HCT116 (cell line): Measurements from ENCODE around the gene ACOT2. TPM values are rescaled to one million over a fixed set of nuclear protein-coding genes. Genes with fewer than 3 reads are reported as not detected.

Experiments
- ATAC-seq: fragments of 200-7000 bp; cut with Tn5 transposase; 2 replicates; pipeline ENCODE4 v1.9.1; 2020; ENCODE audit warnings: mild to moderate bottlenecking, moderate library complexity
- BruUV-seq: library from RNA; stranded (reverse); fragments of 400-500 nt; replicated peaks from 2 replicates; lab custom pipeline; 2021; lab: Mats Ljungman, UMichigan
- CTCF ChIA-PET: fragments of 300-600 bp; sonication (Branson Sonifier 250); formaldehyde crosslinking; loops from one replicate; lab custom pipeline; 2021; ENCODE audit warnings: antibody characterized with exemption; lab: Charles Lee
- POLR2A ChIA-PET: fragments of 300-600, 350-600 bp; sonication (Branson Sonifier 250); formaldehyde crosslinking; loops from one replicate; lab custom pipeline; 2021; ENCODE audit warnings: antibody characterized with exemption; lab: Charles Lee
- RAD21 ChIA-PET, 2 experiments: fragments of 300-600 bp; sonication (Branson Sonifier 250); formaldehyde crosslinking; loops; one replicate each; lab custom pipeline; 2023; ENCODE audit warnings: low total read pairs in 2 of 2; ENCODE audit not compliant: uncharacterized antibody in 2 of 2, unreplicated experiment in 2 of 2, low non-redundant PET in 1 of 2; lab: Charles Lee
- DNase-seq: peaks from one replicate; pipeline ENCODE4 v3.0.0-alpha.2; 2010; ENCODE audit warnings: low read depth, low spot score
- H2AFZ ChIP-seq: fragments of 200-600 bp; shearing (Covaris generic), sonication (generic); 2 replicates; pipeline ENCODE4 v1.6.1; 2017; ENCODE audit warnings: low read depth, mixed run types, mixed read lengths, antibody characterized with exemption, low read length; ENCODE audit not compliant: poor library complexity, severe bottlenecking
- H3K27ac ChIP-seq: 2 replicates; pipeline ENCODE4 v1.5.1; 2012; ENCODE audit warnings: low read depth, low read length
- H3K27me3 ChIP-seq: fragments of 200-600 bp; sonication (generic); 2 replicates; pipeline ENCODE4 v1.6.1; 2016; ENCODE audit warnings: mixed run types, low read length, mixed read lengths; ENCODE audit not compliant: insufficient read depth
- H3K36me3 ChIP-seq, 2 experiments: fragments of 200-500 bp in 1 of 2; fragments of 200-600 bp in 1 of 2; sonication (Bioruptor generic) in 1 of 2; sonication (generic) in 1 of 2; 2 replicates each; pipeline versions ENCODE4 v1.5.1 to v1.6.1; 2014 to 2016; ENCODE audit warnings: low read length in 2 of 2, inconsistent platforms in 1 of 2, mixed read lengths in 1 of 2, mixed run types in 1 of 2; ENCODE audit not compliant: insufficient read depth in 2 of 2, control insufficient read depth in 1 of 2
- H3K4me1 ChIP-seq, 2 experiments: fragments of 200-600 bp in 1 of 2; sonication (generic) in 1 of 2; 2 replicates each; pipeline versions ENCODE4 v1.5.1 to v1.6.1; 2012 to 2017; ENCODE audit warnings: low read length in 2 of 2, inconsistent platforms in 1 of 2, mild to moderate bottlenecking in 1 of 2, mixed read lengths in 1 of 2, mixed run types in 1 of 2, moderate library complexity in 1 of 2; ENCODE audit not compliant: insufficient read depth in 2 of 2, control insufficient read depth in 1 of 2
- H3K4me2 ChIP-seq: fragments of 200-600 bp; sonication (generic); 2 replicates; pipeline ENCODE4 v1.6.1; 2017; ENCODE audit warnings: mixed run types, low read length, mixed read lengths
- H3K4me3 ChIP-seq, 2 experiments: fragments of 200-600 bp in 1 of 2; sonication (generic) in 1 of 2; replicated peaks in 1 of 2; 2 replicates each; pipeline ENCODE4 v1.5.1; 2011 to 2016; ENCODE audit warnings: low read length in 2 of 2, control low read depth in 1 of 2, low read depth in 1 of 2, mild to moderate bottlenecking in 1 of 2, mixed read lengths in 1 of 2, mixed run types in 1 of 2
- H3K79me2 ChIP-seq: fragments of 200-600 bp; sonication (generic); 2 replicates; pipeline ENCODE4 v1.6.1; 2017; ENCODE audit warnings: mild to moderate bottlenecking, mixed run types, low read length, moderate library complexity, mixed read lengths; ENCODE audit not compliant: insufficient read depth
- H3K9ac ChIP-seq: fragments of 200-600 bp; sonication (generic); 2 replicates; pipeline ENCODE4 v1.6.1; 2016; ENCODE audit warnings: low read length, mixed read lengths
- H3K9me2 ChIP-seq: fragments of 200-600 bp; sonication (generic), shearing (Covaris generic); 2 replicates; pipeline ENCODE4 v1.6.1; 2017; ENCODE audit warnings: mixed run types, mild to moderate bottlenecking, moderate library complexity; ENCODE audit not compliant: insufficient read depth
- H3K9me3 ChIP-seq, 2 experiments: fragments of 200-500 bp in 1 of 2; fragments of 200-600 bp in 1 of 2; sonication (Bioruptor generic) in 1 of 2; sonication (generic) in 1 of 2; 2 replicates each; pipeline ENCODE4 v1.6.1; 2014 to 2017; ENCODE audit warnings: low read length in 2 of 2, mixed read lengths in 2 of 2, inconsistent platforms in 1 of 2, low read depth in 1 of 2, mild to moderate bottlenecking in 1 of 2, mixed run types in 1 of 2, moderate library complexity in 1 of 2; ENCODE audit not compliant: control insufficient read depth in 1 of 2, insufficient read depth in 1 of 2
- H4K20me1 ChIP-seq: fragments of 200-600 bp; sonication (generic), shearing (Covaris generic); 2 replicates; pipeline ENCODE4 v1.6.1; 2017; ENCODE audit warnings: mixed run types, mild to moderate bottlenecking, moderate library complexity; ENCODE audit not compliant: insufficient read depth
- CBX3 ChIP-seq: IDR thresholded peaks from 2 replicates; pipeline ENCODE4 v1.6.1; 2012; ENCODE audit warnings: low read depth
- CEBPB ChIP-seq: IDR thresholded peaks from 2 replicates; pipeline ENCODE4 v1.6.1; 2012; ENCODE audit warnings: low read depth
- EGR1 ChIP-seq: IDR thresholded peaks from 2 replicates; pipeline ENCODE4 v1.6.1; 2012; ENCODE audit warnings: low read depth
- EZH2 ChIP-seq: fragments of 200-600 bp; sonication (generic); IDR thresholded peaks from 2 replicates; pipeline ENCODE4 v1.6.1; 2017; ENCODE audit warnings: antibody characterized with exemption, mixed run types
- FOSL1 ChIP-seq: IDR thresholded peaks from 2 replicates; pipeline ENCODE4 v1.6.1; 2012; ENCODE audit warnings: low read depth
- JUND ChIP-seq: IDR thresholded peaks from 2 replicates; pipeline ENCODE4 v1.6.1; 2012
- POLR2A ChIP-seq: IDR thresholded peaks from 2 replicates; pipeline ENCODE4 v1.7.0; 2011; ENCODE audit warnings: borderline replicate concordance; ENCODE audit not compliant: insufficient read depth, insufficient read length; ENCODE audit errors: extremely low read depth
- POLR2AphosphoS5 ChIP-seq: IDR thresholded peaks from 2 replicates; pipeline ENCODE4 v1.6.1; 2011; ENCODE audit warnings: mild to moderate bottlenecking, low read depth, low read length, moderate library complexity
- SIN3A ChIP-seq: IDR thresholded peaks from 2 replicates; pipeline ENCODE4 v1.6.1; 2012; ENCODE audit warnings: low read depth
- SP1 ChIP-seq: IDR thresholded peaks from 2 replicates; pipeline ENCODE4 v1.6.1; 2012; ENCODE audit warnings: low read depth
- SRF ChIP-seq: IDR thresholded peaks from 2 replicates; pipeline ENCODE4 v1.6.1; 2012; ENCODE audit warnings: low read depth
- TCF7L2 ChIP-seq: IDR thresholded peaks from 2 replicates; pipeline ENCODE4 v1.7.0; 2011; ENCODE audit warnings: borderline replicate concordance, inconsistent platforms; ENCODE audit not compliant: insufficient read depth, insufficient read length; ENCODE audit errors: extremely low read depth
- YY1 ChIP-seq: IDR thresholded peaks from 2 replicates; pipeline ENCODE4 v1.6.1; 2011; ENCODE audit warnings: low read length, low read depth, moderate library complexity, mild to moderate bottlenecking; ENCODE audit not compliant: insufficient replicate concordance; ENCODE audit errors: extremely low read depth
- ZNF274 ChIP-seq: fragments of 200-500 bp; sonication (Bioruptor generic); IDR thresholded peaks from 2 replicates; pipeline ENCODE4 v1.6.1; 2014; ENCODE audit warnings: mild to moderate bottlenecking, low read depth, low read length, inconsistent platforms
- intact Hi-C: fragments of 100-400 bp; cut with micrococcal nuclease; formaldehyde crosslinking; loops from 2 replicates; pipeline ENCODE4 v1.10.0; 2022
- total RNA-seq: library from RNA; stranded (reverse); gene quantifications from one replicate; pipeline ENCODE4 v1.2.1, GENCODE V29; 2021; ENCODE audit not compliant: unreplicated experiment
- TF ChIP-seq, protein P1 (sequence below): IDR thresholded peaks from 2 replicates; pipeline ENCODE4 v1.6.1; 2012; ENCODE audit warnings: low read depth
- TF ChIP-seq, protein P2 (sequence below): IDR thresholded peaks from 2 replicates; pipeline ENCODE4 v1.6.1; 2012
- TF ChIP-seq, protein P3 (sequence below), 3 experiments: fragments of 200-600 bp in 1 of 3; sonication (generic) in 1 of 3; IDR thresholded peaks in 2 of 3; conservative IDR thresholded peaks in 1 of 3; 2 replicates each; pipeline ENCODE4 v1.5.1; 2012 to 2017; ENCODE audit warnings: low read depth in 2 of 3, low read length in 2 of 3, antibody characterized with exemption in 1 of 3, borderline replicate concordance in 1 of 3, control low read depth in 1 of 3, mild to moderate bottlenecking in 1 of 3, mixed read lengths in 1 of 3, mixed run types in 1 of 3, moderate library complexity in 1 of 3; ENCODE audit not compliant: insufficient read depth in 1 of 3
- TF ChIP-seq, protein P4 (sequence below): IDR thresholded peaks from 2 replicates; pipeline ENCODE4 v1.6.1; 2012

The ACOT2 gene
- total RNA-seq, 1 experiment from 2014 or later = 0.44 TPM

DNA sequence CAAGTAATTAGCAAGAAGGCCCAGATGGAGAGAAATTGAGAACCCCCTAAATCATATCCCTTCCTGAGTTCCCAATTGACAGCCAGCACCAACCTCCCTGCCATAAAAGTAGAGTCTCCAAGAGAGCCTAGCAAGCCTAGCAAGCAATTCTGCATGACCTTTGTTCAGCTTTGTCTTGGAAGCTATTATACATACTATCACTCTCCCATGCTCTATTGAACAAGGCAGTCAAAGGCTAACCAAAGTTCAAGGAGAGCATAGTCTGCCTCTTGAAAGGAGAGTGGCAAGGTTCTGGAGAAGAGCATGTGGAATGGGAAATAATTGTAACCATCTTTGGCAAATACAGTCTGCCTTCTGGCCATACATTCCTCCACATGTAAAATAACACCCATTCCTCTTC is 30.5 kb downstream of the ACOT2 start:
- Histone ChIP-seq H3K4me3 (no peak overlapping the region), H3K27me3 (no peaks in the 10 kb centered on the region), H3K36me3 (no peaks in the 10 kb centered on the region), H4K20me1 (no peaks in the 10 kb centered on the region), H3K79me2 (no peaks in the 10 kb centered on the region), H3K9ac (no peak overlapping the region), H2AFZ (no peak overlapping the region), H3K27ac (no peak overlapping the region), H3K4me2 (no peak overlapping the region), H3K4me1 (peaks cover 0 to 16% of the 10 kb centered on the region in 2 experiments; a peak in 2 of 4 replicates), H3K9me2 (no peaks in the 10 kb centered on the region), H3K9me3 (no peaks in the 10 kb centered on the region)
- no peak for DNase-seq
- no TSS peak for BruUV-seq
- ChIA-PET RAD21 (no interaction called here), POLR2A (no interaction called here), CTCF (no interaction called here)
- no peak for TF ChIP-seq JUND
- TF ChIP-seq ZNF274 = no peak
- TF ChIP-seq, protein P1, sequence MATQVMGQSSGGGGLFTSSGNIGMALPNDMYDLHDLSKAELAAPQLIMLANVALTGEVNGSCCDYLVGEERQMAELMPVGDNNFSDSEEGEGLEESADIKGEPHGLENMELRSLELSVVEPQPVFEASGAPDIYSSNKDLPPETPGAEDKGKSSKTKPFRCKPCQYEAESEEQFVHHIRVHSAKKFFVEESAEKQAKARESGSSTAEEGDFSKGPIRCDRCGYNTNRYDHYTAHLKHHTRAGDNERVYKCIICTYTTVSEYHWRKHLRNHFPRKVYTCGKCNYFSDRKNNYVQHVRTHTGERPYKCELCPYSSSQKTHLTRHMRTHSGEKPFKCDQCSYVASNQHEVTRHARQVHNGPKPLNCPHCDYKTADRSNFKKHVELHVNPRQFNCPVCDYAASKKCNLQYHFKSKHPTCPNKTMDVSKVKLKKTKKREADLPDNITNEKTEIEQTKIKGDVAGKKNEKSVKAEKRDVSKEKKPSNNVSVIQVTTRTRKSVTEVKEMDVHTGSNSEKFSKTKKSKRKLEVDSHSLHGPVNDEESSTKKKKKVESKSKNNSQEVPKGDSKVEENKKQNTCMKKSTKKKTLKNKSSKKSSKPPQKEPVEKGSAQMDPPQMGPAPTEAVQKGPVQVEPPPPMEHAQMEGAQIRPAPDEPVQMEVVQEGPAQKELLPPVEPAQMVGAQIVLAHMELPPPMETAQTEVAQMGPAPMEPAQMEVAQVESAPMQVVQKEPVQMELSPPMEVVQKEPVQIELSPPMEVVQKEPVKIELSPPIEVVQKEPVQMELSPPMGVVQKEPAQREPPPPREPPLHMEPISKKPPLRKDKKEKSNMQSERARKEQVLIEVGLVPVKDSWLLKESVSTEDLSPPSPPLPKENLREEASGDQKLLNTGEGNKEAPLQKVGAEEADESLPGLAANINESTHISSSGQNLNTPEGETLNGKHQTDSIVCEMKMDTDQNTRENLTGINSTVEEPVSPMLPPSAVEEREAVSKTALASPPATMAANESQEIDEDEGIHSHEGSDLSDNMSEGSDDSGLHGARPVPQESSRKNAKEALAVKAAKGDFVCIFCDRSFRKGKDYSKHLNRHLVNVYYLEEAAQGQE = no peak
- no peak for TF ChIP-seq YY1
- no peak for TF ChIP-seq POLR2AphosphoS5
- TF ChIP-seq POLR2A = no peak
- TF ChIP-seq EGR1 = no peak
- no peak for TF ChIP-seq TCF7L2
- TF ChIP-seq, protein P2, sequence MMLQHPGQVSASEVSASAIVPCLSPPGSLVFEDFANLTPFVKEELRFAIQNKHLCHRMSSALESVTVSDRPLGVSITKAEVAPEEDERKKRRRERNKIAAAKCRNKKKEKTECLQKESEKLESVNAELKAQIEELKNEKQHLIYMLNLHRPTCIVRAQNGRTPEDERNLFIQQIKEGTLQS = no peak
- no peak for TF ChIP-seq FOSL1
- TF ChIP-seq SRF = no peak
- TF ChIP-seq EZH2 = no peak
- no peak for TF ChIP-seq CBX3
- TF ChIP-seq, protein P3, sequence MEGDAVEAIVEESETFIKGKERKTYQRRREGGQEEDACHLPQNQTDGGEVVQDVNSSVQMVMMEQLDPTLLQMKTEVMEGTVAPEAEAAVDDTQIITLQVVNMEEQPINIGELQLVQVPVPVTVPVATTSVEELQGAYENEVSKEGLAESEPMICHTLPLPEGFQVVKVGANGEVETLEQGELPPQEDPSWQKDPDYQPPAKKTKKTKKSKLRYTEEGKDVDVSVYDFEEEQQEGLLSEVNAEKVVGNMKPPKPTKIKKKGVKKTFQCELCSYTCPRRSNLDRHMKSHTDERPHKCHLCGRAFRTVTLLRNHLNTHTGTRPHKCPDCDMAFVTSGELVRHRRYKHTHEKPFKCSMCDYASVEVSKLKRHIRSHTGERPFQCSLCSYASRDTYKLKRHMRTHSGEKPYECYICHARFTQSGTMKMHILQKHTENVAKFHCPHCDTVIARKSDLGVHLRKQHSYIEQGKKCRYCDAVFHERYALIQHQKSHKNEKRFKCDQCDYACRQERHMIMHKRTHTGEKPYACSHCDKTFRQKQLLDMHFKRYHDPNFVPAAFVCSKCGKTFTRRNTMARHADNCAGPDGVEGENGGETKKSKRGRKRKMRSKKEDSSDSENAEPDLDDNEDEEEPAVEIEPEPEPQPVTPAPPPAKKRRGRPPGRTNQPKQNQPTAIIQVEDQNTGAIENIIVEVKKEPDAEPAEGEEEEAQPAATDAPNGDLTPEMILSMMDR (IDR thresholded peaks at IDR 0.05 in 2 of 3, conservative IDR thresholded peaks at IDR 0.05 in 1 of 3; ENCODE audit: borderline replicate concordance in 1 of 3, insufficient read depth in 1 of 3, low read depth in 2 of 3, low read length in 2 of 3) = no peak
- TF ChIP-seq, protein P4, sequence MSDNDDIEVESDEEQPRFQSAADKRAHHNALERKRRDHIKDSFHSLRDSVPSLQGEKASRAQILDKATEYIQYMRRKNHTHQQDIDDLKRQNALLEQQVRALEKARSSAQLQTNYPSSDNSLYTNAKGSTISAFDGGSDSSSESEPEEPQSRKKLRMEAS = no peak
- no peak for TF ChIP-seq SIN3A
- no peak for TF ChIP-seq SP1
- no peak for TF ChIP-seq CEBPB
- no peak for ATAC-seq
- intact Hi-C loops = no loop called here
